Colonic mucosa (tissue), 4 donors: ENCODE measurements around the gene VPS8. TPM values are rescaled to one million over a fixed set of nuclear protein-coding genes. Genes with fewer than 3 reads are reported as not detected.

Source experiments
- DNase-seq: peaks from one replicate; pipeline ENCODE4 v3.0.0-alpha.2; 2020
- H3K27ac ChIP-seq: fragments of 200-600 bp; one replicate; pipeline ENCODE4 v1.8.0; 2021
- H3K27me3 ChIP-seq: fragments of 200-600 bp; one replicate; pipeline ENCODE4 v1.8.0; 2021
- H3K36me3 ChIP-seq: fragments of 200-600 bp; one replicate; pipeline ENCODE4 v1.8.0; 2021
- H3K4me1 ChIP-seq: fragments of 200-600 bp; one replicate; pipeline ENCODE4 v1.8.0; 2021; ENCODE audit warnings: mild to moderate bottlenecking
- H3K4me3 ChIP-seq: fragments of 200-600 bp; one replicate; pipeline ENCODE4 v1.8.0; 2021
- H3K9ac ChIP-seq, 2 donors: one replicate each; pipeline ENCODE4 v1.7.0; 2013; ENCODE audit warnings: control low read depth in 2 of 2, low read depth in 2 of 2, low read length in 2 of 2
- H3K9me3 ChIP-seq: fragments of 200-600 bp; one replicate; pipeline ENCODE4 v1.8.0; 2021
- intact Hi-C: fragments of 100-400 bp; cut with DNase I; formaldehyde crosslinking; loops from one replicate; pipeline ENCODE4 v1.14.1; 2022
- total RNA-seq, 2 donors: library from RNA; stranded (reverse); fragmentation: NEBNext Ultra II Directional in 1 of 2; extraction: Animal tissue kit (Norgen Biotek cat#: 25700) in 1 of 2; gene quantifications; one replicate each; pipeline ENCODE4 v1.2.1, GENCODE V29; 2021
- TF ChIP-seq, protein P1 (sequence below): fragments of 200-600 bp; IDR thresholded peaks from one replicate; pipeline ENCODE4 v1.8.0; 2022; ENCODE audit warnings: antibody characterized with exemption, mild to moderate bottlenecking
- donor health status: healthy.
- donor health status: DM: no; HTN: no; CAD: no.
- donor health status: DM: no; HTN: no; CAD: no.

Gene VPS8
- total RNA-seq, 2 donors from 2014 or later: 43.7 to 54.8 TPM

DNA sequence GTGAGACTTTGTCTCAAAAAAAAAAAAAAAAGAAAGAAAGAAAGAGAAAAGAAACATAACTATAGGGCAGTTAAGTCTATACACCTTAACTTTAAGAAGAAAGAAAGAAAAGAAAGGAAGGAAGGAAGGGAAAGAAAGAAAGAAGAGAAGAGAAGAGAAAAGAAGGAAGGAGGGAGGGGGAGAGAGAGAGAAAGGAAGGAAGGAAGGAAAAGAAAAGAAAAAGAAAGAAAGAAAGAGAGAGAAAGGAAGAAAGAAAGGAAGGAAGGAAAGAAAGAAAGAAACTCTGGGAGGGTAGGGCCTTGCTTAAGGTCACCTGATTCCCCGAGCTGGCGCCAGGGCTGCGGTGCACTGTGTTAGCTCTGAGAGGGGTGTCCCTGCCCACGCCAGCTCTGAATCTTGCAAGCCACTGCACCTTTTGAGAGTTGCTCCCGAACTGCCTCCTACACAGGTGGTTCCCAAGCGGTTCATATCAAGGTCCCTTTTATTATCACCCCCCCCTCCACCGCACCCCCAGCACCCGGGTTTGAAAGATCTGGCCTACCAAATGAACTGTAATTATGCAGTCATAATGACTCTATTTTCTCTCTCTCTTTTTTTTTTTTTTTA is 39.2 kb upstream of the VPS8 start:
- DNase-seq: no peak
- intact Hi-C loops: no loop called here
- no peak overlapping the region for H3K4me3 ChIP-seq
- H3K9me3 ChIP-seq: no peaks in the 10 kb centered on the region
- TF ChIP-seq, protein P1, sequence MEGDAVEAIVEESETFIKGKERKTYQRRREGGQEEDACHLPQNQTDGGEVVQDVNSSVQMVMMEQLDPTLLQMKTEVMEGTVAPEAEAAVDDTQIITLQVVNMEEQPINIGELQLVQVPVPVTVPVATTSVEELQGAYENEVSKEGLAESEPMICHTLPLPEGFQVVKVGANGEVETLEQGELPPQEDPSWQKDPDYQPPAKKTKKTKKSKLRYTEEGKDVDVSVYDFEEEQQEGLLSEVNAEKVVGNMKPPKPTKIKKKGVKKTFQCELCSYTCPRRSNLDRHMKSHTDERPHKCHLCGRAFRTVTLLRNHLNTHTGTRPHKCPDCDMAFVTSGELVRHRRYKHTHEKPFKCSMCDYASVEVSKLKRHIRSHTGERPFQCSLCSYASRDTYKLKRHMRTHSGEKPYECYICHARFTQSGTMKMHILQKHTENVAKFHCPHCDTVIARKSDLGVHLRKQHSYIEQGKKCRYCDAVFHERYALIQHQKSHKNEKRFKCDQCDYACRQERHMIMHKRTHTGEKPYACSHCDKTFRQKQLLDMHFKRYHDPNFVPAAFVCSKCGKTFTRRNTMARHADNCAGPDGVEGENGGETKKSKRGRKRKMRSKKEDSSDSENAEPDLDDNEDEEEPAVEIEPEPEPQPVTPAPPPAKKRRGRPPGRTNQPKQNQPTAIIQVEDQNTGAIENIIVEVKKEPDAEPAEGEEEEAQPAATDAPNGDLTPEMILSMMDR: no peak
- no peak overlapping the region for H3K9ac ChIP-seq
- H3K27ac ChIP-seq: no peak overlapping the region
- no peaks in the 10 kb centered on the region for H3K27me3 ChIP-seq
- no peaks in the 10 kb centered on the region for H3K4me1 ChIP-seq
- no peaks in the 10 kb centered on the region for H3K36me3 ChIP-seq

DNA sequence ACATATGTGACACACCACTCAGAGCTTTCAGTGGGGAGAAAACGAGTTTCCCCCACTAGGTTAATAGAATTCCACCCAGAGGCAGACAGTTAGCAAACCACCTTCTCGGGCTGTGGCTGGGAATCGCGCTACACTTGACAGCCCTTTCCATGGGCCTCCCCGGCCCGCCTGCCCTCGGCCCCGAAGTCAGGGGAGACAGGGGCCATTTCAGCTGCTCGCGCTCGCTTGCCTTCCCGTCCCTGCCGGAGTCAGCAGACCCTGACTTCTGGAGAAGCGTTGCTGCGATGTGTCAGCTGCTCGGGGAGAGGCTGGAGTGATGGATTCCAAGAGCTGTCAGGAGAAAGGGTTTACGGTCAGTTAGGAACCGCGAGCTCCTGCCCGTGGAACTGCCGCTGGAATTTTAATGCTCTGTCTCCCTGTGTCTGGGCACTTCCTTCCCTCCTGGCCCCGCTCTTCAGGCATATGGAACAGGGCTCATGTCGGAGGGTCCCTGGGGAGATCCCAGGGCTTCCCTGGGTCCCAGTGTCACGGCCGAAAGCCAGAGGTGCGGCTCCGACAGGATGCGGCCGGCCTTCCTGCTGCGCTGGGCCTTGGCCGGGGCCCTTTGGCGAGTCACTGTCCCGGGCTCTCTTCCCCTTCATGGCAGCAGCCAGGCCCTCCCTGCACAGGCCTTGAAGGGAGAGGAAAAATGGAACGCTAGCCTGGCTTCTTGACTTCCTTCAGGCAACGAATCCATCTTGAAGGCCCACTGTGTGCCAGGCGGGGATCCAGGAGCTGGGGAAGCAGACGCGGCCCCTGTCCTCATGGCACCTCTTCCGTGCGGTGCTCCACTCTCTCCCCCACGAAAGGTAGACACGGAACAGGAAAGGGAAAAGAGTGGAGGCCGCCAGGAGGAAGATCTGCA is 38.4 kb upstream of the VPS8 start:
- intact Hi-C loops: no loop called here
- H3K9ac ChIP-seq: peak overlapping the region; percentile 2 to 12
- H3K27me3 ChIP-seq: no peaks in the 10 kb centered on the region
- no peaks in the 10 kb centered on the region for H3K36me3 ChIP-seq
- no peak for DNase-seq
- H3K27ac ChIP-seq: no peak overlapping the region
- no peaks in the 10 kb centered on the region for H3K4me1 ChIP-seq
- TF ChIP-seq, protein P1: no peak
- H3K9me3 ChIP-seq: no peaks in the 10 kb centered on the region
- no peak overlapping the region for H3K4me3 ChIP-seq

DNA sequence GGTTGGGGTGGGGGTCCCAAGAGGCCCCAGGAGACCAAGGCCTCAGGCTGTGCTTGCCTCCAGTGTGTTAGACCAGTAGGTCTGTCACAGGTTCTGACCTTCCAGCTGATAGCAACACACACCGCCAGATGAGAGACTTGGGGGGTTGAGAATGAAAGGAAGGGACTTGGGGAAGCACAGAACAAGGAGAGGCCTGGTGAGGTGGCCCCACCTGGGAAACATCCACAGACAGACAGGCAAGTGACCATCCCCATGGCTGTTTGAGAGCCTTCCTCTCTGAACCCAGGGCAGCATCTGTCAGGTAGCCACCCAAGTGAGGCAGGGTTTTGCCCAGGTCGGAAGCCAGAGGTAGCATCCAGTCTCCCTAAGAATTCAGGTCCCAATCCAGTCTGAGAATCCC is 35.0 kb upstream of the VPS8 start:
- no peaks in the 10 kb centered on the region for H3K36me3 ChIP-seq
- no peaks in the 10 kb centered on the region for H3K9me3 ChIP-seq
- H3K27ac ChIP-seq: no peak overlapping the region
- intact Hi-C loops: no loop called here
- no peaks in the 10 kb centered on the region for H3K4me1 ChIP-seq
- H3K27me3 ChIP-seq: no peaks in the 10 kb centered on the region
- DNase-seq: no peak
- no peak overlapping the region for H3K9ac ChIP-seq
- no peak overlapping the region for H3K4me3 ChIP-seq
- TF ChIP-seq, protein P1: no peak

DNA sequence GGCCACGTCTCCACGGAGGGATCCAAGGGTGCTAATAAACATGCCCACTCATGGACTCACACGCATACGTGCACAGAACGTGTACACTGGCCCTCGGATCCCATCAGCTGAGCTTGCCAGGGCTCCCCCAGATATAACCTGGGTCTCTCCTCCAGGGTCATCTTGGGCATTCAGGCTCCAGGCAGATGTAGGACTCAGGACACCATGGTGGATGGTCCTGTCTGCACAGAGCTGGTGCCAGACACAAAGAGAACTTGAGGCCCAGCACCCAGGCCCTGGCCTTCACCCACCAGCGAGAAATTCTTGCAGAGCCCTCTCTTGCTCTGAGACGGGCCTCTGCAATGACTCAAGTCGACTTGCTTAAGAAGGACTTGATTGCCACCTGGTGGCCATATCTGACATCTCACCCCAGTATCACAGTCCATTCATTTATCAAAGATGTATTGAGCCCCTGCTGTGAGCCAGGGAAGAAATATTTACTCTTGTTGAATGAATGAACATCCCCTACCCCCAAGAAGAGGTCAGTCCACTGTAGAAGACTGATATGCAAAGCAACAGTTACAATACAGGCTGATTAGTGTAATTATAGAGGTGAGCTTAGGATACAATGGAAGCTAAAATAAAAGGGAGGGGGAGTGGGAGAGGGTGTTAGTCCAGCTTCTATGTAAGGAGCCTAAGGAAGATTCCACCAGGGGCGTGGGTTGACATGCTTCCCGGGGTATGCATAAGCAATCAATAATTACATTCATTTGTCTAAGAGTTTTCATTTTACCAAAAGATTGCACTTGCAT is 34.2 kb upstream of the VPS8 start:
- Histone ChIP-seq H3K27ac (no peak overlapping the region), H3K9me3 (no peaks in the 10 kb centered on the region), H3K4me1 (no peaks in the 10 kb centered on the region), H3K36me3 (no peaks in the 10 kb centered on the region), H3K9ac (no peak overlapping the region), H3K4me3 (no peak overlapping the region), H3K27me3 (no peaks in the 10 kb centered on the region)
- peak; percentile 95 for DNase-seq
- TF ChIP-seq, protein P1: peak; percentile 74
- intact Hi-C loops: no loop called here
